A549 (cell line): ENCODE results near the gene AGA. TPM values are rescaled to one million over a fixed set of nuclear protein-coding genes. Genes with fewer than 3 reads are reported as not detected.

Experiments used
- ATAC-seq, 2 experiments: fragments of 200-7000 bp in 1 of 2; fragments of >200 bp in 1 of 2; cut with Nextera tagmentation in 1 of 2; cut with Tn5 transposase in 1 of 2; 3 replicates each; pipeline versions ENCODE4 v1.8.0 to v1.9.1; 2018 to 2020; ENCODE audit warnings: mild to moderate bottlenecking in 1 of 2, moderate library complexity in 1 of 2
- CTCF ChIA-PET: fragments of 300-600 bp; sonication (Branson Sonifier 250); formaldehyde crosslinking; extraction: SDS; loops from one replicate; lab custom pipeline; 2021; ENCODE audit warnings: antibody characterized with exemption, inconsistent platforms; lab: Yijun Ruan, JAX
- POLR2A ChIA-PET: fragments of 350-600 bp; formaldehyde crosslinking; extraction: SDS; loops from one replicate; lab custom pipeline; 2021; ENCODE audit warnings: antibody characterized with exemption, inconsistent platforms; lab: Yijun Ruan, JAX
- DNase-seq, 2 experiments: peaks; one replicate each; pipeline versions ENCODE4 v3.0.0 to v3.0.0-alpha.2; 2011 to 2016; ENCODE audit warnings: low read depth in 1 of 2, low spot score in 1 of 2
- FAIRE-seq: peaks from 2 replicates; lab custom pipeline; 2011; peaks lifted over from hg19 to GRCh38; lab: Jason Lieb, UNC
- H3K27ac ChIP-seq, 2 experiments: fragments of >200 bp; sonication (Bioruptor Twin); formaldehyde crosslinking; 3 replicates each; pipeline ENCODE4 v1.5.1; 2016 to 2017
- H3K4me1 ChIP-seq: fragments of >200 bp; sonication (Bioruptor Twin); formaldehyde crosslinking; 3 replicates; pipeline ENCODE4 v1.6.1; 2016
- H3K4me2 ChIP-seq: fragments of >200 bp; sonication (Bioruptor Twin); formaldehyde crosslinking; 3 replicates; pipeline ENCODE4 v1.6.1; 2016
- H3K4me3 ChIP-seq: fragments of >200 bp; sonication (Bioruptor Twin); formaldehyde crosslinking; 3 replicates; pipeline ENCODE4 v1.5.1; 2016
- H3K9me3 ChIP-seq: fragments of >200 bp; sonication (Bioruptor Twin); formaldehyde crosslinking; 3 replicates; pipeline ENCODE4 v1.6.1; 2016
- BCL3 ChIP-seq: fragments of >200 bp; sonication (Bioruptor Twin); formaldehyde crosslinking; IDR thresholded peaks from 3 replicates; pipeline ENCODE4 v1.6.1; 2016
- BHLHE40 ChIP-seq: IDR thresholded peaks from 2 replicates; pipeline ENCODE4 v1.6.1; 2012; ENCODE audit warnings: low read depth, low read length, inconsistent platforms
- CBX2 ChIP-seq: fragments of 200-600 bp; sonication (generic); IDR thresholded peaks from 2 replicates; pipeline ENCODE4 v1.6.1; 2016; ENCODE audit warnings: low read depth, mild to moderate bottlenecking, borderline replicate concordance
- CHD2 ChIP-seq: fragments of 150-350 bp; IDR thresholded peaks from 2 replicates; pipeline ENCODE4 v1.6.1; 2014; ENCODE audit warnings: low read length; ENCODE audit not compliant: partially characterized antibody
- CTCF ChIP-seq: fragments of >200 bp; sonication (Bioruptor Twin); formaldehyde crosslinking; IDR thresholded peaks from 3 replicates; pipeline ENCODE4 v1.5.1; 2016
- E2F6 ChIP-seq: IDR thresholded peaks from 2 replicates; pipeline ENCODE4 v1.6.1; 2012; ENCODE audit warnings: low read depth, borderline replicate concordance
- ELK1 ChIP-seq: fragments of 150-350 bp; IDR thresholded peaks from 2 replicates; pipeline ENCODE4 v1.6.1; 2014; ENCODE audit warnings: low read depth, mild to moderate bottlenecking, low read length
- ESRRA ChIP-seq: fragments of 150-350 bp; IDR thresholded peaks from 2 replicates; pipeline ENCODE4 v1.6.1; 2014; ENCODE audit warnings: mild to moderate bottlenecking, low read length, borderline replicate concordance
- HEYL ChIP-seq: fragments of 250-450 bp; sonication (Bioruptor Pico); IDR thresholded peaks from 2 replicates; pipeline ENCODE4 v1.8.0; 2021; ENCODE audit warnings: mild to moderate bottlenecking, moderate library complexity
- HMGXB4 ChIP-seq: fragments of 250-450 bp; sonication (Bioruptor Pico); IDR thresholded peaks from 2 replicates; pipeline ENCODE4 v1.5.0; 2021; ENCODE audit warnings: mild to moderate bottlenecking, moderate library complexity, borderline replicate concordance
- HOXB5 ChIP-seq: fragments of 250-450 bp; sonication (Bioruptor Pico); IDR thresholded peaks from 2 replicates; pipeline ENCODE4 v1.5.0; 2020; ENCODE audit warnings: mild to moderate bottlenecking, moderate library complexity
- JUN ChIP-seq, 2 experiments: fragments of >200 bp; sonication (Bioruptor Twin); formaldehyde crosslinking; IDR thresholded peaks; 2 replicates in 1 of 2; 3 replicates in 1 of 2; pipeline ENCODE4 v1.6.1; 2016 to 2017
- KDM1A ChIP-seq: fragments of 200-600 bp; sonication (generic); IDR thresholded peaks from 2 replicates; pipeline ENCODE4 v1.6.1; 2016; ENCODE audit warnings: low read depth, mild to moderate bottlenecking
- MAZ ChIP-seq: fragments of 150-350 bp; IDR thresholded peaks from 2 replicates; pipeline ENCODE4 v1.6.1; 2014; ENCODE audit warnings: antibody characterized with exemption, low read depth, low read length, borderline replicate concordance
- MYC ChIP-seq: IDR thresholded peaks from 2 replicates; pipeline ENCODE4 v1.6.1; 2012; ENCODE audit warnings: mild to moderate bottlenecking, inconsistent platforms, low read length, improper control_type of control experiment, borderline replicate concordance
- NPAS2 ChIP-seq: fragments of 250-450 bp; sonication (Bioruptor Pico); IDR thresholded peaks from 2 replicates; pipeline ENCODE4 v1.8.0; 2022; ENCODE audit warnings: mild to moderate bottlenecking, moderate library complexity, borderline replicate concordance
- NR3C1 ChIP-seq: fragments of >200 bp; sonication (Bioruptor Twin); formaldehyde crosslinking; IDR thresholded peaks from 3 replicates; pipeline ENCODE4 v1.6.1; 2017
- POLR2AphosphoS2 ChIP-seq: conservative IDR thresholded peaks from 2 replicates; pipeline ENCODE4 v1.6.1; 2012; ENCODE audit warnings: low read length, improper control_type of control experiment, inconsistent platforms
- RFX5 ChIP-seq: fragments of 450-650 bp; IDR thresholded peaks from 2 replicates; pipeline ENCODE4 v1.7.1; 2014; ENCODE audit warnings: antibody characterized with exemption, mild to moderate bottlenecking, moderate library complexity
- RNF2 ChIP-seq: fragments of 200-600 bp; sonication (generic); IDR thresholded peaks from 2 replicates; pipeline ENCODE4 v1.6.1; 2016; ENCODE audit warnings: low read depth, mild to moderate bottlenecking, antibody characterized with exemption, moderate library complexity, borderline replicate concordance
- TFCP2L1 ChIP-seq: fragments of 250-450 bp; sonication (Bioruptor Pico); IDR thresholded peaks from 2 replicates; pipeline ENCODE4 v1.5.0; 2021; ENCODE audit warnings: mild to moderate bottlenecking
- ZC3H11A ChIP-seq: fragments of 450-650 bp; IDR thresholded peaks from 2 replicates; pipeline ENCODE4 v1.6.1; 2014; ENCODE audit warnings: antibody characterized with exemption, mild to moderate bottlenecking
- ZNF302 ChIP-seq: fragments of 250-450 bp; sonication (Bioruptor Pico); IDR thresholded peaks from 2 replicates; pipeline ENCODE4 v1.9.0; 2021; ENCODE audit warnings: inconsistent platforms, mild to moderate bottlenecking, moderate library complexity
- WGBS: methylation state at CpG from one replicate; pipeline ENCODE4 v1.1.6; 2017; ENCODE audit errors: missing lambda C conversion rate; 5-methylcytosine and 5-hydroxymethylcytosine counted together
- polyA plus RNA-seq, 4 experiments: library from polyadenylated mRNA; depleted of rRNA in 3 of 4; stranded (reverse); fragments of >200 nt; fragmentation: RNase III in 1 of 4; extraction: RNeasy Plus Mini Kit Qiagen cat#74134 plus additional on column Dnase treatment in 1 of 4; gene quantifications; 2 replicates in 3 of 4; 3 replicates in 1 of 4; pipeline ENCODE4 v1.2.3, GENCODE V29; 2011 to 2017

The AGA gene
- polyA plus RNA-seq, 2 of the 4 experiments (the other 2 are of a cell fraction) = 25.1 to 44.0 TPM

- Histone ChIP-seq H3K9me3 (no peaks in the 10 kb centered on the region), H3K4me1 (no peaks in the 10 kb centered on the region), H3K4me2 (no peak overlapping the region), H3K4me3 (no peak overlapping the region), H3K27ac (no peak overlapping the region)
- DNase-seq = no peak
- ChIA-PET POLR2A (no interaction called here), CTCF (no interaction called here)
- 0% methylated on average over 1 of the region's 1 CpG for WGBS
- ATAC-seq = no peak
- TF ChIP-seq MAZ (no peak), TFCP2L1 (no peak), CHD2 (no peak), HEYL (CRISPR knock-in tag) (no peak), NPAS2 (CRISPR knock-in tag) (no peak), RFX5 (no peak), ZC3H11A (no peak), ZNF302 (CRISPR knock-in tag) (no peak), RNF2 (no peak), HMGXB4 (CRISPR knock-in tag) (no peak)
- FAIRE-seq = no peak
Observed at GRCh38 chr4:177413076-177413475, 29.2 kb downstream of the AGA start.

GRCh38 chr4:177411996-177412395 is 30.2 kb downstream of the AGA start:
- ATAC-seq (no peak), DNase-seq (no peak), FAIRE-seq (no peak)
- H3K9me3 ChIP-seq = no peaks in the 10 kb centered on the region
- TF ChIP-seq MYC = no peak
- TF ChIP-seq ZC3H11A = no peak
- no peak for TF ChIP-seq ZNF302 (CRISPR knock-in tag)
- TF ChIP-seq KDM1A = no peak
- WGBS = 60% methylated on average over 5 of the region's 5 CpGs
- ChIA-PET CTCF (no interaction called here), POLR2A (no interaction called here)
- H3K4me3 ChIP-seq = no peak overlapping the region
- H3K4me2 ChIP-seq = no peak overlapping the region
- no peaks in the 10 kb centered on the region for H3K4me1 ChIP-seq
- no peak overlapping the region for H3K27ac ChIP-seq

GRCh38 chr4:177410566-177410965 is 31.7 kb downstream of the AGA start:
- ATAC-seq = no peak
- no peaks in the 10 kb centered on the region for H3K9me3 ChIP-seq
- no peak overlapping the region for H3K4me2 ChIP-seq
- no peak overlapping the region for H3K27ac ChIP-seq
- TF ChIP-seq HOXB5 (CRISPR knock-in tag) = no peak
- no peak for TF ChIP-seq CTCF
- no peak for TF ChIP-seq RNF2
- TF ChIP-seq NPAS2 (CRISPR knock-in tag) = no peak
- TF ChIP-seq JUN (IDR thresholded peaks at IDR 0.05) = no peak
- no peak for TF ChIP-seq E2F6
- TF ChIP-seq CBX2 = no peak
- TF ChIP-seq ESRRA = no peak
- TF ChIP-seq BCL3 = no peak
- no peak for TF ChIP-seq POLR2AphosphoS2
- TF ChIP-seq ELK1 = no peak
- TF ChIP-seq NR3C1 = no peak
- TF ChIP-seq BHLHE40 = no peak
- TF ChIP-seq, all 56 proteins: peak for 0
- Histone ChIP-seq H3K4me3 (no peak overlapping the region), H3K4me1 (no peaks in the 10 kb centered on the region)
- CTCF ChIA-PET = no interaction called here
- POLR2A ChIA-PET = no interaction called here
- DNase-seq (no peak), FAIRE-seq (no peak)
